Inflammatory macrophage treated with lipopolysaccharide for 4 hours (primary cell): ENCODE measurements around the gene ZNF813.
"Not testable (repeated sequence)": the region's sequence is repeated elsewhere in the genome, so short reads cannot be mapped to it uniquely, and the experiment has no call there.

Experiments
- DNase-seq: peaks from one replicate; pipeline ENCODE4 v3.0.0-alpha.2; 2020

ZNF813 gene

DNA sequence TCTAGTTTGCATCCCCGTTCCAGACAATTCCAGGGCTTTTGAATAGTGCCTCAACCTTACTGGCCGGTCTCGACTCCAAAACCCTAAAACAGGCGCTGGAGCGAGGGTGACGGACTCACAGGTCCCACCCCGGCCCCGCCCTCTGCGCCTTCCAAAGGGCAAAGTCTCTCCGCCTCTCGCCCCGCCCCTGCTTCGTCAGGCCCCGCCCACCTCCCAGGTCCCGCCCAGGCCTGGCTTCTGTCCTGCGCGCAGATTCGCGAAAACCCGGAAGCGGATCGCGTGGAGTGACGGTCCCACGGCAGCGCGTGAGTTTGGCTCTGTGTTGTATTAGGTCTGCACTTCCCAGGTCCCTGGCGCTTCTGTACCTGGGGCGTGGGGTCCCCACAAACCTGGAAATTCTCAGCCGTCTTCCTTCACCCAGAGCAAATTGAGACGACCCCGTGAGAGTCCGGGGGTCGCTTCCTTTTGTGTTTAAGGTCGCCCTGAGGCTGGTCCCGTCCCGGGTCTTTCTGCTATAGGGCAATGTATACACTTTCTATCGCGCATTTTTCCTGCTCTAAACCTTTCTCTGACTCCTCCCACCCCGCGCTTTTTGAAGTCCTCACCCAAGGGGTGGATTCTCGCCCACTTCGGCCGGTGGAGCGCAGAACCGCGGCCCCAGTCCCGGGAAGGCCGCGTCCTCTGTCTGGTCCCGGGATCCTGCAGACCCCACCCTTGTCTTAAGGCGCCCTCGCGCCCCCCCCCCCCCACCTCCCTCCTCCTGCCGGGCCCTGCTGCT lies at the start of gene ZNF813:
Gene ZNF813, plus strand, starts transcription at position 249 of the 778 bp plus-strand sequence. CDS start 16,090 bp downstream, outside the sequence.
- DNase-seq: peak; percentile 89

DNA sequence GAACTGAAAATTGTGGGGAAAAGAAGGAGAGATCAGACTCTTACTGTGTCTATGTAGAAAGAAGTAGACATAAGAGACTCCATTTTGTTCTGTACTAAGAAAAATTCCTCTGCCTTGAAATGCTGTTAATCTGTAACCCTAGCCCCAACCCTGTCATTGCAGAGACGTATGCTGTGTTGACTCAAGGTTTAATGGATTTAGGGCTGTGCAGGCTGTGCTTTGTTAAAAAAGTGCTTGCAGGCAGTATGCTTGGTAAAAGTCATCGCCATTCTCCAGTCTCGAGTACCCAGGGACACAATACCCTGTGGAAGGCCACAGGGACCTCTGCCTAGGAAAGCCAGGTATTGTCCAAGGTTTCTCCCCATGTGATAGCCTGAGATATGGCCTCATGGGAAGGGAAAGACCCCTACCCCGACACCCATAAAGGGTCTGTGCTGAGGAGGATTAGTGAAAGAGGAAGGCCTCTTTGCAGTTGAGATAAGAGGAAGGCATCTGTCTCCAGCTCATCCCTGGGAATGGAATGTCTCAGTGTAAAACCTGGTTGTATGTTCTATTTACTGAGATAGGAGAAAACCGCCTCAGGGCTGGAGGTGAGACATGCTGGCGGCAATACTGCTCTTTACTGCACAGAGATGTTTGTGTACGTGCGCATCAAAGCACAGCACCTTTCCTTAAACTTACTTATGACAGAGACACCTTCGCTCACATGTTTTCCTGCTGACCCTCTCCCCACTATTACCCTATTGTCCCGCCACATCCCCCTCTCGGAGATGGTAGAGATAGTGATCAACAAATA lies 46.8 kb upstream of the ZNF813 start:
- not testable (repeated sequence) for DNase-seq

DNA sequence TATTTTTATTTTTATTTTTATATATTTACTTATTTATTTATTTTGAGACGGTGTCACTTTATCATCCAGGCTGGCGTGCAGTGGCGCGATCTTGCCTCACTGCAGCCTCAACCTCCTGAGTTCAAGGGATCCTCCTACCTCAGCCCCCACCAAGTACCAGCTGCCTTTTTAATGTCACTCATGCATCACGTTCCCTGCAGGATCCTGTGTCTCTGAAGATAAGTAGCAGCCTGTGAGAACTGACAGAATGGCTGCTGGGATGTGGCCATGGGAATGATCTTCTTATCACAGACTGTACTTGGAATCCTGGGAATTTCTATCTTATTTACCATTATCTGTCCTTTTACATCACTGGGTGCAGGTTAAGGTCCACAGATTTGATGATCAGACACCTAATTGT lies 45.0 kb upstream of the ZNF813 start:
- no peak for DNase-seq

DNA sequence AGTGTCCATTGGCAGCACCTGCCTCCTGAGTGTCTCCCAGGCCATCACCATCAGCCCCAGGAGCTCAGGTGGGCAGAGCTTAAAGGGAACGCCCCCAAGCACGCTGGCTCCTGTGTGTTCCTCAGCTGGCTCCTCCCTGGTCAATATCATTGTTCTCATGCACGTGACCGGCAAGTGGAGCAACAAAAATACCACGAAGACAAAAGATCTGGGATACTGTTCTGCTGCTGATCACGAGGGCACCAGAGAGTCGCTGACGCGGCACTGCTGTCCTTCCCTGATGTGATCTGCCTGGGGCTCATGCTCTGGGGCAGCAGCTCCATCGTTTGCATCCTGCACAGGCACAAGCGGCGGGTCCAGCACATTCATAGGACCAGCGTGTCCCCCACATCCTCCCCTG lies 44.5 kb upstream of the ZNF813 start:
- not testable (repeated sequence) for DNase-seq

DNA sequence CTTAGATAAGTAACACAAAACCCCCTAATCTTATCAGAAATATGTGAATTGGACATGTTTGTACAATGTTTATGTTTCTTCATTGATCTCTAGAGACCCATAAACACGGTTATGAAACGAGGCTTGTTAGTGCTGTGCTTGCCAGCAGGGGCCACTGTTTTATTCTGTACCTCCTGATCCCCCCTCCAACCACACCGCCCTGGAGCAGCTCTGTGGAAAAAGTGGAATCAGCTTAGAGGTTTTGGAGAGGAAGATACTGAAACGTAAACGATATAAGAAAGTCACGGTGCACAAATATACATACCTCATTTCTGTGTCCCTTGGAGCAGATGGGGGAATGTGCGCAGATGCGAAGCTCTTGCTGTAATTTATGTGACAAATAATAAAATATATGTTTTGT lies 43.9 kb upstream of the ZNF813 start:
- DNase-seq: not testable (repeated sequence)

DNA sequence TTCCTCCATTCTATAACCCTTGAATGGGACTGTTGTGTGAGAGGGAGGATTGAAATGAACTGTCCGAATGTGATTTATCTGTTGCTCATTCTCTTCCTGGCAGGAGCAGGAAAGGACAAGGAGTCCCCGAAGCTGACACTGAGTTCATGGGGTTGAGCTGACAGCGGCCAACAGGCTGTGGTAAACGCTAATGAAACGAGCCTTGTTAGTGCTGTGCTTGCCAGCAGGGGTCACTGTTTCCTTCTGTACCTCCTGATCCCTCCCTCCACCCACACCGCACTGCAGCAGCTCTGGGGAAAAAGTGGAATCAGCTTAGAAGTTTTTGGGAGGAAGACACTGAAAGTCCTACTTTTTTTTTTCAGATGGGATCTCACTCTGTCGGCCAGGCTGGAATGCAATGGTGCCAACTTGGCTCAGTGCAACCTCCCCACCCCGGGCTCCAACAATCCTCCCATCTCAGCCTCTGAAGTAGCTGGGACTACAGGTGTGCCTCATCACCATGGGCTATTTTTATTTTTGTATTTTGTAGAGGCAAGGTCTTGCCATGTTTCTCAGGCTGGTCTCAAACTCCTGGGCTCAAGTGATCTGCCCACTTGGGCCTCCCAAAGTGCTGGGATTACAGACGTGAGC lies 42.5 kb upstream of the ZNF813 start:
- DNase-seq: peak; percentile 72

DNA sequence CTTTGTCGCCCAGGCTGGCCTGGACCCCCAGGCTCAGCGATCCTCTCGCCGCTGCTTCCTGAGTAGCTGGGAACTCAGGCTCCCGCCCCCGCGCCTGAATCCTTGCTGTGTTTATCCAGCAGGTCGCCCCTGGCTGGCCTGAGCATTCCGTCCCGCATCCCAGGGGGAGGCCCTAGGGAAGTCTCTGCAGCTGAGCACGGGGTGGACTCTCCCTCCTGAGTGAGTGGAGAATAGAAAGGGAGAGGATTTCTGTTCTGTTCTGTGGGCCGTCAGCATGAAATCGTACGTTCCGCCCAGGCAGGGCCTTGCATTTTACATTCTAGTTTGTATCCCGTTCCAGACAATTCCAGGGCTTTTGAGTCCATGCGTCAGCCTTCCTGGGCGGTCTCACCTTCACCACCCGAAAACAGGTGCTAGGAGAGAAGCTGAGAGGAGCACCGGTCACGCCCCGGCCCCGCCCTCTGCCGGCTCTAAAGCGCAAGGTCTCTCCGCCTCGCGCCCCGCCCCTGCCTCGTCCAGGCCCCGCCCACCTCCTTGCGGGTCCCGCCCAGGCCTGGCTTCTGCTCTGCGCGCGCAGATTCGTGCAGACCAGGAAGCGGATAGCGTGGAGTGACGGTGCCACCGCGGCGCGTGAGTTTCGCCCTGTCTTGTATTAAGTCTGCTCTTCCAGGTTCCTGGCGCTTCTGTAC lies 36.0 kb upstream of the ZNF813 start, which contains the start of gene ZNF761:
Gene ZNF761, plus strand, starts transcription at position 586 of the 689 bp plus-strand sequence. CDS start 15,285 bp downstream, outside the sequence.
- DNase-seq: peak; percentile 94

DNA sequence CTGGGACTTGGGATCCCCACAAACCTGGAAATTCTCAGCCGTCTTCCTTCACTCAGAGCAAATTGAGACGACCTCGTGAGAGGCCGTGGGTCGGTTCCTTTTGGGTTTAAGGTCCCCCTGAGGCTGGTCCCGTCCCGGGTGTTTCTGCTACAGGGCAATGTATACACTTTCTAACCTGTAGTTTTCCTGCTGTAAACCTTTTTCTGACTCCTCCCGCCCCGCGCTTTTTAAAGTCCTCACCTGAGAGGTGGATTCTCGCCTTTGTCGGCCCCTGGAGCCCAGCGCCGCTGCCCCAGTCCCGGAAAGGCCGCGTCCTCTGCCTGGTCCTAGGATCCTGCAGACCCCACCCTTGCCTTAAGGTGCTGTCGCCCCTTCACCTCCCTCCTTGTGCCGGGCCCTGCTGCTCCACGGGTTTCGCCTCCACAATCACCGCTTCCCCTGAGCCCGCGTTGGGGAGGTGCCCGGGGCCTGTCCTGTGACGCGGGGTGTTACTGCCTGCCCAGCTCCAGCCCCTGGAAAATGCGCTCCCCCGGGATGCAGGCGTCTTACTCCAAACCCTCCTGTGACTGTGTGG lies 35.4 kb upstream of the ZNF813 start:
- DNase-seq: peak; percentile 18

DNA sequence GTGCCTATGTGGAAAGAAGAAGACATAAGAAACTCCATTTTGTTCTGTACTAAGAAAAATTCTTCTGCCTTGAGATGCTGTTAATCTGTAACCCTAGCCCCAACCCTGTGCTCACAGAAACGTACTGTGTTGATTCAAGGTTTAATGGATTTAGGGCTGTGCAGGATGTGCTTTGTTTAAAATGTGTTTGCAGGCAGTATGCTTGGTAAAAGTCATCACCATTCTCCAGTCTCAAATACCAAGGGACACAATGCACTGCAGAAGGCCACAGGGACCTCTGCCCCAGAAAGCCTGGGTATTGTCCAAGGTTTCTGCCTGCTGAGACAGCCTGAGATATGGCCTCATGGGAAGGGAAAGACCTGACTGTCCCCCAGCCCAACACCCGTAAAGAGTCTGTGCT lies 23.7 kb upstream of the ZNF813 start:
- not testable (repeated sequence) for DNase-seq

DNA sequence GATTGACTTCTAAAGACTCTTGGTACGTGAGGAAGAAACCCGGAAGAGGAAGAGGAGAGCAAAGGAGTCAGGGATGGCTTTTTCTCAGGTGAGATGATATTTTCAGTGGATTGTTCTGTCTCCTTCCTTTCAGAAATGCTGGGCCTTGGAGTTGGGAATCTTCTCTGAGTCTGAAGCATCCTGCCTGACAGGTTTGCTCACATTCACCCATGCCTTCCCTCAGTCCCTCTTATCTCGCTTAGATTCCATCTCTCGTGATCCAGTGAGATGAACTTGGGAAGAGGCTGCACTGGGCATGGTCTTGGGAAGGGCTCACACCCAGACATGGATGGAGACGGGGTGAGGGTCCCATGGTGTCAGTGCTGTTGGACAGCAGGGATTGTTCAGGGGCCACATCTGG lies 20.3 kb upstream of the ZNF813 start:
- not testable (repeated sequence) for DNase-seq

DNA sequence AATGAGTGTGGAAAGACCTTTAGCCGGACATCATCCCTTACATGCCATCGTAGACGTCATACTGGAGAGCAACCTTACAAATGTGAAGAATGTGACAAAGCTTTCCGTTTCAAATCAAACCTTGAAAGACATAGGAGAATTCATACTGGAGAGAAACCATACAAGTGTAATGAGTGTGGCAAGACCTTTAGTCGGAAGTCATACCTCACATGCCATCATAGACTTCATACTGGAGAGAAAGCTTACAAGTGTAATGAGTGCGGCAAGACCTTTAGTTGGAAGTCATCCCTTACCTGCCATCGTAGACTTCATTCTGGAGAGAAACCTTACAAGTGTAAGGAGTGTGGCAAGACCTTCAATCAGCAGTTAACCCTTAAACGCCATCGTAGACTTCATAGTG lies 11.7 kb upstream of the ZNF813 start:
- no peak for DNase-seq

DNA sequence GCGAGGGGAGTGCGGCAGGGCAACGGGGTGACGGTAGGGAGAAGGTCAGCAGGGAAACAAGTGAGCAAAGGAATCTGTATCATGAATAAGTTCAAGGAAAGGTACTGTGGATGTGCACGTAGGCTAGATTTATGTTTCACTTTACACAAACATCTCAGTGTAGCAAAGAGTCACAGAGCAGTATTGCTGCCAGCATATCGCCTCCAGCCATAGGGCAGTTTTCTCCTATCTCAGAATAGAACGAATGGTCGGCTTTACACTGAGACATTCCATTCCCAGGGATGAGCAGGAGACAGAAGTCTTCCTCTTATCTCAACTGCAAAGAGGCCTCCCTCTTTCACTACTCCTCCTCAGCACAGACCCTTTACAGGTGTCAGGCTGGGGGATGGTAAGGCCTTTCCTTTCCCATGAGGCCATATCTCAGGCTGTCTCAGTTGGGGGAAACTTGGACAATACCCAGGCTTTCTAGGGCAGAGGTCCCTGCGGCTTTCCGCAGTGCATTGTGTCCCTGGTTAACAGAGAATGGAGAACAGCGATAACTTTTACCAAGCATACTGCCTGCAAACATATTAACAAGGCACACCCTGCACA lies 7.3 kb upstream of the ZNF813 start:
- not testable (repeated sequence) for DNase-seq

DNA sequence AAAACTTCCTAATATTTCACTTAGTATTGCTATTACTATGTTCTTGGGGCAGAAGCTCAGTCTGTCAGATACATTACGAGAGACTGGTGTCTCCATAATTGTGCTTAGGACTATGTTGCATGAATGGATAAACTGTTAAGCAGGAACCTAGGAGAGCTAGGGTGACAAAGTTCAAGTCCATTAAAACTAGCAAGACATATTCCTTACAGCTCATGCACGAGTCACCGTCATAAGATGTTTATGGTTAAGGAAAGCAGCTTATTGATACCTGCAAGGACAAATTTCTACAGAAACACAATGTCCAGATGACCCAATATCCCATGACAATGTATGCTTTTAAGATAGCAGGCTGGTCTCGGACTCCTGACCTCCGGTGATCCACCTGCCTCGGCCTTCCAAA lies 5.7 kb upstream of the ZNF813 start:
- no peak for DNase-seq

DNA sequence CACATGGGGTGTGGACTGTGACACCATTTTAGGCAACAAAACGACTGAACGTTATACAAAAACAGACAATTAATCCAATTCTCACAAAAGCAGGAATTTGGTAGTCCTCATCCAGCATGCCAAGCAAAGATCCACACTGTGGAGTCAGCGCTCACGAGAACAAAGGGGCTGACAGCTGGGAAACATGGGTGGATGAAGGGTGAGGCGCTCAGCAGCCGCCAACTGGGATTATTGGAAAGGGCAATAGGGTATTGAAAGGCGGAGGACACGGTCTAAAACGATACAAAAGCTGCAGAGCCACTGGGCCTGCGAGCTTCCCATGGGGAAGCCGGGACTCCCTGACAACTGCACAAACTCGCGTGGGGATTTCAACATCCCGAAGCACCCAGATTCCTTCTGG lies 4.7 kb upstream of the ZNF813 start:
- DNase-seq: no peak

DNA sequence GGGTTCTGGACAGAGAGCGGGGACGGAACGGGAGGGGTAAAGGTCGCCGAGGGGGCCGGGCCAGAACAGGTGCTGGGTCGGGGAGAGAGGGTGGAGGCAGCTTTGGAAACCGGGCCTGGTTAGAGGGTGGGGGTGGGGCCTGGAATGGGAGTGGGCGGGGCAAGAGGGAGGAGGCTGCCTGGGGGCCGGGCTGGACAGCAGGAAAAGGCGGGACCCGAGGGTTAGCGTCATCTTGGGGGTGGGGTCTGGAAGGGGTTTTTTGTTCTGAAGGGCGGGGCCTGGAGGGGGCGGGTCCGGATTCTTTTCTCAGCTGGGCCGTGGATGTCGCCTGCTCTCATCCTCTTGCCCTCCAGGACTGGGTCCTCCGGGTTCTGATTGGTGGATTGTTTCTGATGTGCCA lies 4.3 kb upstream of the ZNF813 start:
- no peak for DNase-seq

DNA sequence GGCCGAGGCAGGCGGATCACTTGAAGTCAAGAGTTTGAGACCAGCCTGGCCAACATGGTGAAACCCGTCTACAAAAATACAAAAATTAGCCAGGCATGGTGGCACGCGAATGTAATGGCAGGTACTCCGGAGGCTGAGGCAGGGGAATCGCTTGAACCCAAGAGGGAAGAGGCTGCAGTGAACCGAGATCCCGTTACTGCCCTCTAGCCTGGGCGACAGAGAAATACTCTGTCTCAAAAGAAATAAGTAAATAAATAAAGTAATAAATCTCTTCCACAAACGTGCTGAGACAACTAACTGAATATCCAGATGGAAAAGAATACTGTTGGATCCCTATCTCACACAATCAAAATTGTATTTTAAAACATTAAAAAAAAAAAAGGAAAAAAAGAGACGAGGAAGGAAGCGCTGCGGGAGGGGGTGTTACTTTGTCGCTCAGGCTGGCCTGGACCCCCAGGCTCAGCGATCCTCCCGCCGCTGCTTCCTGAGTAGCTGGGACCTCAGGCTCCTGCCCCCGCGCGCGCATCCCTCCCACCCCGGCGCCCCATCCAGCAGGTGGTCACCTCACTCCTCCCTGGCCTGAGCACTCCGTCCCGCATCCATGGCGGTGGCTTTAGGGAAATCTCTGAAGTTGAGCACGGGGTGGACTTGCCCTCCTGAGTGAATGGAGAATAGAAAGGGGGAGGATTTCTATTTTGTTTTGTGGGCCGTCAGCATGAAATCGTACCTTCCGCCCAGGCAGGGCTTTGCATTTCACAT lies 628 bp upstream of the ZNF813 start:
- DNase-seq: no peak

DNA sequence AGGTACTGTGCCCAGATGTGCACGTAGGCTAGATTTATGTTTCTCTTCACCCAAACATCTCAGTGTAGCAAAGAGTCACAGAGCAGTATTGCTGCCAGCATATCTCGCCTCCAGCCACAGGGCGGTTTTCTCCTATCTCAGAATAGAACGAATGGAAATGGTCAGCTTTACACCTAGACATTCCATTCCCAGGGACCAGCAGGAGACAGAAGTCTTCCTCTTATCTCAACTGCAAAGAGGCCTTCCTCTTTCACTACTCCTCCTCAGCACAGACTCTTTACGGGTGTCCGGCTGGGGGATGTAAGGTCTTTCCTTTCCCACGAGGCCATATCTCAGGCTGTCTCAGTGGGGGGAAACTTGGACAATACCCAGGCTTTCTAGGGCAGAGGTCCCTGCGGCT lies 1.1 kb downstream of the ZNF813 start:
- not testable (repeated sequence) for DNase-seq

DNA sequence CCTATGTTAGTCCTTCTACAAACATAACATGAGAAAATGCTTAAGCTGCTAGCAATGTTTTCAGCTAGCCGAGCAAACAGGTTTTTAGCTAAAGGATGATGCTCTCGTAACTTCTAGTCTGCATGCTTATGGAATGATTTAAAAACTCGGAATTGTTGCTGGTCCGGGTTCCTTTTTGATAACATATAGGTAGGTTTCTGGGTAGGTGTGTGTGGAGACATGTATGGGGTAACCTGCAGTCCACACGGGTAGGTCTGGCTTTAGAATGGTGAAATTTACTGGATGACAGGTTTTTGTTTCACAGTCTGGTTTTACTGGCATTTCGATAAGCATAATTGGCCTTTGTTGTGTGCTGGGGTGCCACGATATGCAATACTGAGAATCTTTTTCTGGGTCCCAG lies 4.4 kb downstream of the ZNF813 start:
- no peak for DNase-seq

DNA sequence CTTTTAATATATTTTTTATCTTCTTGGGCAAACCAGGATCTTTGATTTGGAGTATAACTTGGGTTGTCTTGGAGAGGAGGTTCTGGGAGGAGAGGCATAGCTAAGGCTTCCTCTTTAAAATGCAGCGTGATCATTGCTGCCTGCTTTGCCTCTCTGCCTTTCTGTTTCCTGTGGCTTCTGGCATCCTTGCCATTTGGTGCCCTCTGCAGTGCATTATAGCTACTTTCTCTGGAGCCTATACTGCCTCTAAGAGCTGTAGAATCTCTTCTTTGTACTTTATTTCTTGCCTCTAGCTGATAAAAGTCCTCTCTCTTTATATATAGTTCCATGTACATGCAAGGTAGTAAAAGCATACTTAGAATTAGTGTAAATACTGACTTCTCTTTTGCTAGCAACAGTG lies 7.3 kb downstream of the ZNF813 start:
- DNase-seq: not testable (repeated sequence)

DNA sequence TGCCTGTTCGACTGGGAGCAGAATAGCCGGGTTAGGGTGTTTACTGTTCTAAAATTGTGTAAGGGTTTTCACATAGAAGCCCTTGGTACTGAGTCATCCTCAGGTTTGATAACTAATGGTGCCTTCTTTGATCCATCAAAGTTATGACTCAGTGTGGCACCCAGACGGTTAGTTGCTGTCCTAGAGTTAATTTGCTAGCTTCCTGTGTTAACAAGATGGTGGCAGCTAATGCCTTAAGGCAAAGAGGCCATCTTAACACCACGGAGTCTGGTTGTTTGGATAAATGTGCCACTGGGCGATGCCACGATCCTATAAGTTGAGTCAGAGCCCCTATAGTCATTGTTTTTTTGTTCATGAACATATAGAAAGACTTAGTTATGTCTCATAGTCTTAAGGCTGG lies 7.9 kb downstream of the ZNF813 start:
- not testable (repeated sequence) for DNase-seq

DNA sequence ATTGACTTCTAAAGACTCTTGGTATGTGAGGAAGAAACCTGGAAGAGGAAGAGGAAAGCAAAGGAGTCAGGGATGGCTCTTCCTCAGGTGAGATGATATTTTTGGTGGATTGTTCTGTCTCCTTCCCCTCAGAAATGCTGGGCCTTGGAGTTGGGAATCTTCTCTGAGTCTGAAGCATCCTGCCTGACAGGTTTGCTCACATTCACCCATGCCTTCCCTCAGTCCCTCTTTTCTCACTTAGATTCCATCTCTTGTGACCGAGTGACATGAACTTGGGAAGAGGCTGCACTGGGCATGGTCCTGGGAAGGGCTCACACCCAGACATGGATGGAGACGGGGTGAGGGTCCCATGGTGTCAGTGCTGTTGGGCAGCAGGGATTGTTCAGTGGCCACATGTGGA lies 16.2 kb downstream of the ZNF813 start:
- DNase-seq: not testable (repeated sequence)
